ENCODE measurements around the gene TTLL7.
"Not testable (repeated sequence)": the region's sequence is repeated elsewhere in the genome, so short reads cannot be mapped to it uniquely, and the experiment has no call there.

Gene TTLL7

DNA sequence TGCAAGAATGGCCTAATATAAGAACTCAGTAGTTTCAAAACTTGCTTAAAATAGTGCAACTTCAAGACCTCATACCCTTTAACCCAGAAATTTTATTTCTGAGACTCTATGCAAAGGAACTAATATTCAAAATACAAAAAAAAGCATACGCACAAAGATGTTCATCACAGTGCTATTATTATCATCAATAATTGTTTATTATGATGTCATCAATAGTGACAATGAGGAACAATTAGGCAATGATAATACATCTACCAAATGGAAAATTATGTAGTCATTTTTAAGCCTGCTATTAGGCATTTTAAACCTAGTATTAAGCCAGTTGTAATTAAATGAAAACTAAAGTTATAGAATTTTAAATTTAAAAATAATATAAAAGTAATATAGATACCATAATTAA lies 3.3 kb downstream of the TTLL7 start:
- no peak for DNase-seq (ENCODE audit: low read depth)

DNA sequence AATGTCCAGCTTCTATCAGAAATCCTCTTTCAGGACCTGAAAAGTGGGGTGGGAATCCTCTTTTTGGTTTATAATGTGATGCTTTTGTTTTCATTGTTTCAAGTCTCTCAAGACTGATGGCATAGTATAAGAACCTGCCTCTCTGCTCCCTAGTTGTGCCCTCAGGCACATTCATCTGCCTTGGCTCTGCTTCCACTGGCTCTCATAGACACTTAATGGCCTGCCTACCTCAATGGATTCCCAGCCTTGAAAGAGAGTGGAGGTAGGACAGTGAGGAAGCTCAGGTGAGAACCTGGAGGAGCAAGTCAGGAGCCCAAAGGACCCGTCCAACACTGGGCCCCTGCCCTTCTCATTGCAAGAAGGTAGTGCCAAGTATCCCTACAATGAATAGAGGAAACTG lies 4.8 kb downstream of the TTLL7 start:
- no peak for DNase-seq (ENCODE audit: low read depth)

DNA sequence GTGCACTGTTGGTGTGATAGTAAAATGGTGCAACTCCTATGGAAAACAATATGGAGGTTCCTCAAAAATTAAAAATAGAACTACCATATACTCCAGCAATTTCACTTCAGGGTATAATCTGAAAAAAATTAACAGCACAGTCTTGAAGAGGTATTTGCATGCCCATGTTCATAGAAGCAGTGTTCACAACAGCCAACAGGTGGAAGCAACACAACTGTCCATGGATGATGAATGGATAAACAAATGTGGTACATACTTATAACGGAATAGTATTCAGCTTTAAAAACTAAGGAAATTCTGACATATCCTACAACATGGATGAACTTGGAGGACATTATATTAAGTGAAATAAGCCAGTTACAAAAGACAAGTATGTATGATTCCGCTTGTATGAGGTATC lies 8.2 kb downstream of the TTLL7 start:
- no peak for DNase-seq (ENCODE audit: low read depth)

- DNase-seq (ENCODE audit: low read depth) = no peak
Observed at GRCh38 chr1:83985048-83985447, 13.9 kb downstream of the TTLL7 start.

- not testable (repeated sequence) for DNase-seq (ENCODE audit: low read depth)
Observed at GRCh38 chr1:83983918-83984317, 15.0 kb downstream of the TTLL7 start.

- DNase-seq (ENCODE audit: low read depth) = no peak
Observed at GRCh38 chr1:83978056-83978455, 20.9 kb downstream of the TTLL7 start.

DNA sequence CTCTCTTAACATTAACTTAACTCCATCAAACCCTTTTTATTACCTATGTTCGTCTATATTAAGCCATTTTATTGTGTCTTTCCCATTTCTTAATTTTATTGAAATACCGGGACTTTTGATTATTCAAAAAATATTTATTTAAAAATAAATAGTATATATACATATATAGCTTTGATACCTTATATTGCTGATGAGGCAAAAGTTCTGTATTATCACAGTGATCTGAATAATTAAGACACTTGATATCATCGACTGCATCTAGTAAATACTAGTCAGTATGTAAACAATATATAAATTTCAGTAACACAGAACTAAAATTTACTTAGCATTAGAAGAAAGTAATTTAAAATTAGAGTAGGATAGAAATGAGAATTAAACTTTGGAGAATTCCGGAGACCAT lies 22.0 kb downstream of the TTLL7 start:
- DNase-seq (ENCODE audit: low read depth) = no peak

DNA sequence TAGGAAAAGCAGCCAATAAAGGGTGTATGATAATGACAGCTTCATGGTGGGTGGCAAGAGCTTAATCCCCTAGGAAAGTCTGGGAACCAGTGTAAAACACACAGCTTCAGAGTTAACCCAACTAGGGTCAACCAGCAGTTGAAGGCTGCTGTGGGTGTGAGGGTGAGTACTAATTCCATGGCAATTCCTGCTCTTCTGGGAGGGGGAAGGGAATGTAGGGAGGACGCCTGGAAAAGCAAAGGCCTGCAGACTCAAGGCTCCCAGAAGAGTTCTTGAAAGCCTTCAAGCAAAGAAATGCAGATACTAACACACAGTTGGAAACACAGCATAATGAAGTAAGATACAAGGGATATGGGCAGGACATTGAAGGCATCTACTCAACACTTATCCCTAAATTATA lies 28.1 kb downstream of the TTLL7 start:
- DNase-seq (ENCODE audit: low read depth) = no peak

- DNase-seq (ENCODE audit: low read depth) = no peak
Observed at GRCh38 chr1:83970114-83970513, 28.8 kb downstream of the TTLL7 start.

- no peak for DNase-seq (ENCODE audit: low read depth)
Observed at GRCh38 chr1:83967336-83967735, 31.6 kb downstream of the TTLL7 start.

- no peak for DNase-seq (ENCODE audit: low read depth)
Observed at GRCh38 chr1:83964153-83964552, 34.8 kb downstream of the TTLL7 start.

- DNase-seq (ENCODE audit: low read depth) = no peak
Observed at GRCh38 chr1:83961571-83962295, 37.2 kb downstream of the TTLL7 start.

DNA sequence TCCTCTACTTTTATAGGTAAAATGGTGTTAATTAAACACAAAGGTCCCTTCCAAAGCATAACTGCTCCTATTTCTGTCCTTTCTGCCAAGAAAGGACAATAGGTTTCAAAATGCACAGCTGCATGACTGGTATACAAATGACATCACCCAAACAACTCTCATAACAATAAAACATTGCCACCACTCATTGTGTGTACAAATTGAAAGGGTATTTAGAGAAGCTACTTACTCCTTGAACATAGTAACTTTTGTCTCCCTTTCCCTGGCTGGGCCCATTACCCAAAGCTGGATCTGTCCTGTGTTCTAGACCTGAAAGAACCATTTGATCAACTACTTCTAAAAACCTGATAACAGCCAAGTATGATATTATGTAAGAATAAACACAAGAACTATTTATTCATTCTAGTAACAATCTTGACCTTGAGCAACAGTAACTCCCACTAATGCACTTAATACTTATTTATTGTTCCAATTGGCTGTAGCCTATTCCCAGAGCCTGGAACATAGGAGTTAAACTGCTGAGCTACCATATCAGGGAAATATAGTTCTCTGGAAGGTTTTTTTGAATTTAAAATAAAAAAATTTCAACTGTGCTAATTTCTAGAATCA lies 38.2 kb downstream of the TTLL7 start:
- DNase-seq (ENCODE audit: low read depth) = no peak

GRCh38 chr1:83959824-83960498 lies 39.0 kb downstream of the TTLL7 start:
- DNase-seq (ENCODE audit: low read depth) = no peak

- DNase-seq (ENCODE audit: low read depth) = no peak
Observed at GRCh38 chr1:83958704-83959103, 40.2 kb downstream of the TTLL7 start.

- no peak for DNase-seq (ENCODE audit: low read depth)
Observed at GRCh38 chr1:83954166-83954823, 44.6 kb downstream of the TTLL7 start.

- no peak for DNase-seq (ENCODE audit: low read depth)
Observed at GRCh38 chr1:83950106-83950661, 48.7 kb downstream of the TTLL7 start.

DNA sequence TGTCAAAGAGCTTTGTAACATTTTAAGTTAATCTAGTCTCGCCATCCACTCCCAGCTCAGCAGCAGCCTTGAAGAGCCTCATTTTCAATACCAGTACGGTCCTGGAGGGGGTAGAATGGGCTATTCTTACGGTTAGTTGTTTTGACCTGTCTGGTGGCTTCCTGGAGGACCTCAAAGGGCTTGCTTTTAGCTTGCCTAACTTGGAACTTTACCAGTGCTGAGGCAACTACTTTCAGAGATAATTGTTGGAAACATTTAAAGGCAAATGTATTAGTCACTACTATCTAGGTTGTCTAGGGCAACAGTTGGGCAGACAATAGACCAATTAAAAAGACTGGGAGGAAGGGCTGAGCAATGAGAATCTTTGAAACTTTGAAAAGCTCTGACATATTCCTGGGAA lies 56.0 kb downstream of the TTLL7 start:
- no peak for DNase-seq (ENCODE audit: low read depth)

GRCh38 chr1:83934550-83934949 lies 64.4 kb downstream of the TTLL7 start:
- DNase-seq (ENCODE audit: low read depth) = no peak

GRCh38 chr1:83932693-83933092 lies 66.2 kb downstream of the TTLL7 start:
- no peak for DNase-seq (ENCODE audit: low read depth)

DNA sequence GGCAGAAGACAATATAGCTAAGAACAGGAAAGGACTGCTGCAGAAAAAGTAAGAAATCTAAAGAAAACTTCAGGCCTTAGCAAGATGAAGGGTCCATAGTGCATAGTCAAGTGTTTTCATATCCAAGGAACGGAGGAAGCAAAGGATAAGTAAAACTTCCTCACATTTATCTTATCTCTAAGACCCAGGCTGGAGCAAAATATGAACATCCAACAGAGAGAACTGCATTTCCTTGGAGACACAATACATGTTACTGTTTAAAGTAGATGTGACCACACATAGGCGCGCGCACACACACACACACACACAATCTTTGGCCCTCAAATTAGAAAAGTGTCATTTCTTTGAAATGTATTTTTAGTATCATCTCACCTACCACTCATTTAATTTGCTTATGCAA lies 66.7 kb downstream of the TTLL7 start:
- DNase-seq (ENCODE audit: low read depth) = no peak

GRCh38 chr1:83931658-83932253 lies 67.2 kb downstream of the TTLL7 start:
- no peak for DNase-seq (ENCODE audit: low read depth)
